Calu3 (cell line): ENCODE results near the gene ANKRD22. TPM values are rescaled to one million over a fixed set of nuclear protein-coding genes. Genes with fewer than 3 reads are reported as not detected.

Source experiments
- BruUV-seq: library from RNA; stranded (reverse); fragments of 400-500 nt; replicated peaks from 2 replicates; lab custom pipeline; 2021; lab: Mats Ljungman, UMichigan
- CTCF ChIA-PET: fragments of 300-600 bp; sonication (Branson Sonifier 250); formaldehyde crosslinking; loops from one replicate; lab custom pipeline; 2022; ENCODE audit warnings: antibody characterized with exemption; lab: Charles Lee
- DNase-seq: peaks from one replicate; pipeline ENCODE4 v3.0.0; 2022
- H3K27ac Mint-ChIP-seq: one replicate; pipeline ENCODE4 v1.8.0; 2022; ENCODE audit warnings: mixed read lengths; ENCODE audit not compliant: unreplicated experiment
- H3K27me3 Mint-ChIP-seq: one replicate; pipeline ENCODE4 v1.8.0; 2022; ENCODE audit warnings: mixed read lengths; ENCODE audit not compliant: unreplicated experiment
- H3K36me3 Mint-ChIP-seq: one replicate; pipeline ENCODE4 v1.8.0; 2022; ENCODE audit warnings: mild to moderate bottlenecking, moderate library complexity, mixed read lengths; ENCODE audit not compliant: insufficient read depth, unreplicated experiment
- H3K4me1 Mint-ChIP-seq: one replicate; pipeline ENCODE4 v1.8.0; 2022; ENCODE audit warnings: mild to moderate bottlenecking, low read depth, mixed read lengths; ENCODE audit not compliant: unreplicated experiment
- H3K4me3 Mint-ChIP-seq: one replicate; pipeline ENCODE4 v1.8.0; 2022; ENCODE audit warnings: mild to moderate bottlenecking, low read depth, moderate library complexity, mixed read lengths; ENCODE audit not compliant: unreplicated experiment
- H3K9me3 Mint-ChIP-seq: one replicate; pipeline ENCODE4 v1.8.0; 2022; ENCODE audit warnings: low read depth, mixed read lengths; ENCODE audit not compliant: unreplicated experiment
- CTCF ChIP-seq: fragments of 200-600 bp; IDR thresholded peaks from one replicate; pipeline ENCODE4 v1.8.0; 2022; ENCODE audit warnings: antibody characterized with exemption; ENCODE audit not compliant: unreplicated experiment
- intact Hi-C: fragments of 100-400 bp; cut with micrococcal nuclease; formaldehyde crosslinking; loops from one replicate; pipeline ENCODE4 v1.10.0; 2022; ENCODE audit not compliant: unreplicated experiment
- total RNA-seq: library from RNA; stranded (reverse); gene quantifications from 2 replicates; pipeline ENCODE4 v1.2.3, GENCODE V29; 2022

The ANKRD22 gene
- total RNA-seq, 1 experiment from 2014 or later = 20.6 TPM

GRCh38 chr10:88896372-88896993 lies 44.8 kb upstream of the ANKRD22 start:
- Mint-ChIP-seq H3K4me1 (peaks cover 15% of the 10 kb centered on the region), H3K9me3 (no peaks in the 10 kb centered on the region), H3K27me3 (no peaks in the 10 kb centered on the region), H3K36me3 (peaks cover 4% of the 10 kb centered on the region), H3K27ac (peak overlapping the region; percentile 63), H3K4me3 (peak overlapping the region; percentile 20)
- BruUV-seq = no TSS peak
- TF ChIP-seq CTCF = no peak
- CTCF ChIA-PET = no interaction called here
- DNase-seq = peak; percentile 47
- intact Hi-C loops = no loop called here

GRCh38 chr10:88895250-88895649 lies 43.6 kb upstream of the ANKRD22 start:
- no peak overlapping the region for H3K27ac Mint-ChIP-seq
- no peaks in the 10 kb centered on the region for H3K27me3 Mint-ChIP-seq
- no peaks in the 10 kb centered on the region for H3K9me3 Mint-ChIP-seq
- no TSS peak for BruUV-seq
- H3K4me3 Mint-ChIP-seq = no peak overlapping the region
- CTCF ChIA-PET = no interaction called here
- intact Hi-C loops = no loop called here
- TF ChIP-seq CTCF = no peak
- DNase-seq = no peak
- H3K36me3 Mint-ChIP-seq = peaks cover 4% of the 10 kb centered on the region
- peaks cover 23% of the 10 kb centered on the region for H3K4me1 Mint-ChIP-seq

DNA sequence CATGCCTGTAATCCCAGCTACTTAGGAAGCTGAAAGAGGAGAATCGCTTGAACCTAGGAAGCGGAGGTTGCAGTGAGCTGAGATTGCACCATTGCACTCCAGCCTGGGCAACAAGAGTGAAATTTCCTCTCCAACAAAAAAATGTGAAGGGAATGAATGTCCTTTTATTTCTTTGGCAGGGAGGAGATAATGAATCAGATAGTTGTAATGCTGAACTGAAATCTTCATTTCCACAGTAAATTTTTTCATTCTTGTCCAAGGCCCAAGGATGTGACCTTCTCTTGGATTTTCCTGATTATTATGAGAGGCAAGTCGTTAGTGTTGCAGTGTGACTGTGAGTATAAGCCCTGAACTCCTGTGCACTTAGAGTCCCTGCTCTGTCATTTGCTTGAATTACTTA lies 42.0 kb upstream of the ANKRD22 start:
- DNase-seq = no peak
- H3K9me3 Mint-ChIP-seq = no peaks in the 10 kb centered on the region
- no peak overlapping the region for H3K27ac Mint-ChIP-seq
- H3K4me1 Mint-ChIP-seq = peaks cover 27% of the 10 kb centered on the region
- intact Hi-C loops = no loop called here
- peaks cover 4% of the 10 kb centered on the region for H3K36me3 Mint-ChIP-seq
- H3K27me3 Mint-ChIP-seq = no peaks in the 10 kb centered on the region
- no peak for TF ChIP-seq CTCF
- CTCF ChIA-PET = no interaction called here
- BruUV-seq = no TSS peak
- no peak overlapping the region for H3K4me3 Mint-ChIP-seq

GRCh38 chr10:88892222-88892967 lies 40.8 kb upstream of the ANKRD22 start:
- no peak for DNase-seq
- no peaks in the 10 kb centered on the region for H3K27me3 Mint-ChIP-seq
- peaks cover 4% of the 10 kb centered on the region for H3K36me3 Mint-ChIP-seq
- H3K27ac Mint-ChIP-seq = no peak overlapping the region
- TF ChIP-seq CTCF = no peak
- CTCF ChIA-PET = interaction anchor here (1.2 kb wide), 1 partner anchor 199 kb away, joined by 3 read pairs; no protein-coding TSS in a partner anchor
- no peaks in the 10 kb centered on the region for H3K9me3 Mint-ChIP-seq
- BruUV-seq = no TSS peak
- intact Hi-C loops = no loop called here
- H3K4me3 Mint-ChIP-seq = no peak overlapping the region
- H3K4me1 Mint-ChIP-seq = peaks cover 33% of the 10 kb centered on the region
